ENCODE data around the gene RASL10A. TPM values are rescaled to one million over a fixed set of nuclear protein-coding genes. Genes with fewer than 3 reads are reported as not detected.

Gene RASL10A
- total and polyA plus RNA-seq, 7 donors: 0.32 to 3.3 (median 0.80) TPM

GRCh38 chr22:29290061-29290460, 25.4 kb downstream of the RASL10A start:
- Histone ChIP-seq H3K36me3 (ENCODE audit: insufficient read depth in 1 of 2, low read depth in 1 of 2) (peaks cover 18 to 100% of the 10 kb centered on the region in 2 donors), H3K4me1 (peaks cover 37% of the 10 kb centered on the region), H3K9me3 (no peaks in the 10 kb centered on the region), H3K4me3 (no peak overlapping the region), H3K27ac (no peak overlapping the region), H3K27me3 (ENCODE audit: insufficient read depth in 3 of 3, low read length in 2 of 3) (no peaks in the 10 kb centered on the region)
- TF ChIP-seq CTCF (IDR thresholded peaks at IDR 0.05): no peak
- intact Hi-C loops (cut with DNase I): no loop called here
- no peak for DNase-seq
- 57 to 72% (median 65%) methylated on average over 5 of the region's 5 CpGs for WGBS, 3 donors
- ATAC-seq: no peak

GRCh38 chr22:29288837-29289236, 26.7 kb downstream of the RASL10A start:
- WGBS, 3 donors: 23 to 39% (median 28%) methylated on average over 2 of the region's 2 CpGs
- intact Hi-C loops (cut with DNase I): loop anchor here in 1 of 2 donors (10.0 kb wide), 1 partner anchor 236 kb away; no protein-coding TSS in a partner anchor
- H3K4me3 ChIP-seq: no peak overlapping the region
- peaks cover 16 to 100% of the 10 kb centered on the region in 2 donors for H3K36me3 ChIP-seq (ENCODE audit: insufficient read depth in 1 of 2, low read depth in 1 of 2)
- peaks cover 37% of the 10 kb centered on the region for H3K4me1 ChIP-seq
- DNase-seq: no peak
- H3K9me3 ChIP-seq: no peaks in the 10 kb centered on the region
- no peak for ATAC-seq
- no peak for TF ChIP-seq CTCF (IDR thresholded peaks at IDR 0.05)
- no peaks in the 10 kb centered on the region for H3K27me3 ChIP-seq (ENCODE audit: insufficient read depth in 3 of 3, low read length in 2 of 3)
- H3K27ac ChIP-seq: no peak overlapping the region

GRCh38 chr22:29284196-29284595, 31.3 kb downstream of the RASL10A start:
- intact Hi-C loops (cut with DNase I): loop anchor here in 1 of 2 donors (10.0 kb wide), 1 partner anchor 241 kb away; no protein-coding TSS in a partner anchor

GRCh38 chr22:29277927-29278326, 37.6 kb downstream of the RASL10A start:
- DNase-seq: no peak
- WGBS, 3 donors: 98 to 100% (median 100%) methylated on average over 1 of the region's 1 CpG
- ATAC-seq: no peak
- no peak overlapping the region for H3K27ac ChIP-seq
- TF ChIP-seq CTCF (IDR thresholded peaks at IDR 0.05): no peak
- no peaks in the 10 kb centered on the region for H3K27me3 ChIP-seq (ENCODE audit: insufficient read depth in 3 of 3, low read length in 2 of 3)
- H3K36me3 ChIP-seq (ENCODE audit: insufficient read depth in 1 of 2, low read depth in 1 of 2): peaks cover 18 to 100% of the 10 kb centered on the region in 2 donors
- peaks cover 42% of the 10 kb centered on the region for H3K4me1 ChIP-seq
- intact Hi-C loops (cut with DNase I): no loop called here
- no peaks in the 10 kb centered on the region for H3K9me3 ChIP-seq
- H3K4me3 ChIP-seq: no peak overlapping the region

More at GRCh38 chr22:29284196-29284595, 31.3 kb downstream of the RASL10A start:
- TF ChIP-seq CTCF (IDR thresholded peaks at IDR 0.05): no peak
- Histone ChIP-seq H3K36me3 (ENCODE audit: insufficient read depth in 1 of 2, low read depth in 1 of 2) (peaks cover 18 to 100% of the 10 kb centered on the region in 2 donors), H3K4me1 (peaks cover 11% of the 10 kb centered on the region), H3K4me3 (no peak overlapping the region), H3K9me3 (no peaks in the 10 kb centered on the region), H3K27me3 (ENCODE audit: insufficient read depth in 3 of 3, low read length in 2 of 3) (no peaks in the 10 kb centered on the region), H3K27ac (no peak overlapping the region)
- 92 to 95% (median 94%) methylated on average over 3 of the region's 3 CpGs for WGBS, 3 donors
- ATAC-seq: no peak
- no peak for DNase-seq
